Progenitor cell of endocrine pancreas (in vitro differentiated cells): ENCODE measurements around the gene SYNGR1. TPM values are rescaled to one million over a fixed set of nuclear protein-coding genes. Genes with fewer than 3 reads are reported as not detected.
A peak's percentile ranks its signal among the peaks of the same experiment; 100 is the strongest.

Experiments
- DNase-seq: peaks from one replicate; pipeline ENCODE4 v3.0.0; 2021; ENCODE audit warnings: low spot score; ENCODE audit not compliant: unreplicated experiment
- H3K27ac Mint-ChIP-seq: 2 replicates; pipeline ENCODE4 v1.8.0; 2021; ENCODE audit warnings: mild to moderate bottlenecking, moderate library complexity, mixed read lengths
- H3K27me3 Mint-ChIP-seq: 2 replicates; pipeline ENCODE4 v1.8.0; 2021; ENCODE audit warnings: mixed read lengths
- H3K36me3 Mint-ChIP-seq: 2 replicates; pipeline ENCODE4 v1.8.0; 2022; ENCODE audit warnings: mixed read lengths; ENCODE audit not compliant: insufficient read depth
- H3K4me1 Mint-ChIP-seq: 2 replicates; pipeline ENCODE4 v1.8.0; 2021; ENCODE audit warnings: low read depth, mixed read lengths
- H3K4me3 Mint-ChIP-seq: 2 replicates; pipeline ENCODE4 v1.8.0; 2021; ENCODE audit warnings: low read depth, mild to moderate bottlenecking, moderate library complexity, mixed read lengths
- H3K9me3 Mint-ChIP-seq: 2 replicates; pipeline ENCODE4 v1.8.0; 2021; ENCODE audit warnings: low read depth, mixed read lengths
- CTCF ChIP-seq: fragments of 200-600 bp; sonication (generic); IDR thresholded peaks from one replicate; pipeline ENCODE4 v1.5.0; 2021; ENCODE audit warnings: antibody characterized with exemption, mild to moderate bottlenecking; ENCODE audit not compliant: unreplicated experiment
- total RNA-seq: library from RNA; stranded (reverse); gene quantifications from 2 replicates; pipeline ENCODE4 v1.2.1, GENCODE V29; 2021

The SYNGR1 gene
- total RNA-seq, 1 donor from 2014 or later: 36.8 TPM

- Mint-ChIP-seq H3K27ac (no peak overlapping the region), H3K4me1 (peaks cover 14% of the 10 kb centered on the region), H3K4me3 (no peak overlapping the region), H3K27me3 (peaks cover 12% of the 10 kb centered on the region), H3K9me3 (no peaks in the 10 kb centered on the region), H3K36me3 (no peaks in the 10 kb centered on the region)
- DNase-seq: no peak
- no peak for TF ChIP-seq CTCF
Measured at GRCh38 chr22:39345231-39345630, 4.6 kb upstream of the SYNGR1 start.

DNA sequence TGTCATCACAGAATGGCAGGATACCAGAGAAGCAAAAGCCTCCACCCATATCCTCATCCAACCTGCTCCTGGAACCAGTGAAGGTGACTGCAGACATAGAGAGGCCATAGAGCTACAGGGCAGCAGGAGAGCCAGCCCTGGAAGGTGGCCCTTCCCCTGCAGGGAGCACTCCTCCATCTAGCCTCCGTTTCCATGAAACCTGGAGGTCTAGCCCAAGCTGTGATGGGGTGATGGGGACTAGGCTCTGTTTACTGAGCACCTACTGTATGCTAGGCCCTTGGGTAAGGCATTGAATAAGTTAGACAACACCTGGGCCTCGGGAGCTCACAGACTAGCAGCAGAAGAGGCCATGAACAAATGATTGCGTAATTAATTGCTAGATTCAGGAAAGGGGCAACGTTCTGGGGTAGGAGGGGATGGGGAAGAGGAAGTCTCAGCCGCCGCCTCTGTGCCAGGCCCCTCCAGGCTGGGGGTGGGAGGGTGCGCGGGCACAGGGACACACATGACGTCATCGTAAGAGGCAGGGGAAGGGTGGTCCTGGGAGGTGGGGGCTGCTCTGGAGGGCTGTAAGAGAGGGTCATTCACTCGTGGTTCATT is 784 bp upstream of the SYNGR1 start:
- Mint-ChIP-seq H3K36me3 (no peaks in the 10 kb centered on the region), H3K27me3 (peaks cover 6% of the 10 kb centered on the region), H3K9me3 (no peaks in the 10 kb centered on the region), H3K27ac (peak overlapping the region; percentile 93), H3K4me1 (peaks cover 17% of the 10 kb centered on the region), H3K4me3 (peak overlapping the region; percentile 85)
- TF ChIP-seq CTCF: no peak
- DNase-seq: no peak

DNA sequence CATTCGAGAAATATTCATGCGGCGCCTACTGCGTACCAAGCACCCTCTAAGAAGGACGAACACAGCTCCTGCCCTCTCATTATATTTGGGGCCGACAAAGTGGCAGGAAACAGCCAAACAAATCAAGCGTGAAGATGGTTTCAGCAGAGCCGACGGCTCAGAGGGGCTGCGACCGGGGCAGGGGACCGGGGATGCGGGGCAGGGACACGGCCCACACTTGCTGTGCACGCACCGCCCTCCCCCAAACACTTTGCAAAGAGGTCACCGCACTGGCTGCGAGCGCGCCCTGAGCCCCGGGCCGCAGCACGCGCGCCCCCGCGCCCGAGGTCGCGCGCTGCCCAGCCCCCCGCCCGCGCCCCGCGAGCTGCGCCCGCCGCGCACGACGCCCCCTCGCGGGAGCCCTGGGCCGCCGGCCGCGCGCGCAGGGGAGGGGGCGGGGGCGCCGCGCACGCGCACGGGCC is 255 bp upstream of the SYNGR1 start:
- H3K27ac Mint-ChIP-seq: peak overlapping the region; percentile 93
- H3K4me1 Mint-ChIP-seq: peaks cover 16% of the 10 kb centered on the region
- peak overlapping the region; percentile 85 for H3K4me3 Mint-ChIP-seq
- H3K27me3 Mint-ChIP-seq: peaks cover under 1% of the 10 kb centered on the region
- DNase-seq: peak; percentile 33
- H3K36me3 Mint-ChIP-seq: no peaks in the 10 kb centered on the region
- no peak for TF ChIP-seq CTCF
- no peaks in the 10 kb centered on the region for H3K9me3 Mint-ChIP-seq

DNA sequence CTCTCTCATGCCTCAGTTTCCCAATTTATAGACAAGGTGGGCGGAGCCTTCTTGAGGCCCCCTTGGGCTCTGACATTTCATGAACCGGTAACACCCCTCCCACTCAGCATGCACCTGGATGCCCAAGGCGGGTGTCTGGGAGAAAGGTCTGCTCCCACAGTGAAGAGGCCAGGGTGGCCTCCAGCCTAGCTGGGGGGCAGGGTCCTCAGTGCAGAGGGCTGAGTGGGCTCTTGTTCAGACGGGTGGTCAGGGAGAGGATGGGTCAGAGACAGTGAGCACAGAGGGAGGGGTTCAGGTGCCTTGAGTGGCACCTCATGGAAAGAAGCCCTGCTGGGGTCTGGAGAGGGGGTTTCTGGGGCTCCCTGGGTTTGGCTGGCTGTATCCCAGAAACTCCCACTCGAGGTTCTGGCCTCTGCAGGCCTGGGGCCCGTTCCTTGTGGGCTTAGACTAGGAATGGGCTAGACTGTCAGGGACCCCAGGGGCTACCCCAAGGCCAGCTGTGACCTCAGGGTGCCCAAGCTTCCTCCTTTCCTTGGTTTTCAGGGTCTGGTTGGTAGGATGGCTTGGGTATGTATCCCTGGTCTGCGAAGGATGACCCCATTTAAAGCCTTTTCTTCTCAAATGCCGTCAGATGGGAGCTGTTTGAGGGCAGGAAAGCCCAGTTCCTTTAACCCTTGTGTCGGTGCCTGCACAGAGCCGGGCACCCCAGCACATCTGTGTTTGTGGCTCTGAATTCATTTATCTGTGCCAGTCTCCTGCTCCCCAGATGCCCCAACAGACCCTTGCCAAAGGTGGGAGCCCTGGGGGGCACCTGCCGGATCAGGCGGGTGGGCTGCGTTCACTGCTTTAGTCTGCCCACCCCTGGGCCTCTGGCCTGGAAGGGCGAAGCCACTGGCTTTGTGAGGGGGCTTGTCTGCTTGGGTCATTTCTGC is 1.2 kb downstream of the SYNGR1 start:
- Mint-ChIP-seq H3K4me3 (peak overlapping the region; percentile 85), H3K27ac (no peak overlapping the region)

More for the DNA sequence above, 1.2 kb downstream of the SYNGR1 start:
- Mint-ChIP-seq H3K9me3 (no peaks in the 10 kb centered on the region), H3K4me1 (peaks cover 16% of the 10 kb centered on the region), H3K36me3 (no peaks in the 10 kb centered on the region), H3K27me3 (no peaks in the 10 kb centered on the region)
- DNase-seq: no peak
- no peak for TF ChIP-seq CTCF
